Endothelial cell of umbilical vein (primary cell): Measurements from ENCODE around the gene LCN12. TPM values are rescaled to one million over a fixed set of nuclear protein-coding genes. Genes with fewer than 3 reads are reported as not detected.

Experiments used
- BruUV-seq: library from RNA; stranded (reverse); fragments of 400-500 nt; replicated peaks from 2 replicates; lab custom pipeline; 2021; lab: Mats Ljungman, UMichigan
- CTCF ChIA-PET: fragments of 300-600, 350-600 bp; sonication (Branson Sonifier 250); formaldehyde crosslinking; loops from one replicate; lab custom pipeline; 2021; ENCODE audit warnings: antibody characterized with exemption, inconsistent platforms; lab: Charles Lee
- POLR2A ChIA-PET: fragments of 300-600, 350-600 bp; sonication (Branson Sonifier 250); formaldehyde crosslinking; loops from one replicate; lab custom pipeline; 2021; ENCODE audit warnings: antibody characterized with exemption, inconsistent platforms; lab: Charles Lee
- DNase-seq: peaks from one replicate; pipeline ENCODE4 v3.0.0-alpha.2; 2011; ENCODE audit warnings: low read depth, low spot score
- FAIRE-seq: peaks from 2 replicates; lab custom pipeline; 2011; peaks lifted over from hg19 to GRCh38; lab: Jason Lieb, UNC
- H2AFZ ChIP-seq: 2 replicates; pipeline ENCODE4 v1.6.0; 2012; ENCODE audit warnings: low read depth, low read length, control low read depth, inconsistent platforms
- H3K27ac ChIP-seq: 2 replicates; pipeline ENCODE4 v1.5.1; 2011; ENCODE audit warnings: low read depth, mild to moderate bottlenecking, control low read depth, low read length, moderate library complexity; ENCODE audit not compliant: insufficient read depth
- H3K27me3 ChIP-seq, 2 experiments: 2 replicates each; pipeline versions ENCODE4 v1.6.0 to v1.6.1; 2011; ENCODE audit warnings: low read length in 2 of 2, mixed read lengths in 1 of 2; ENCODE audit not compliant: control insufficient read depth in 2 of 2, insufficient read depth in 2 of 2
- H3K36me3 ChIP-seq, 2 experiments: 2 replicates in 1 of 2; 3 replicates in 1 of 2; pipeline ENCODE4 v1.5.1; 2011; ENCODE audit warnings: low read length in 2 of 2, mild to moderate bottlenecking in 1 of 2, moderate library complexity in 1 of 2; ENCODE audit not compliant: control insufficient read depth in 2 of 2, insufficient read depth in 2 of 2; ENCODE audit errors: extremely low read depth in 1 of 2
- H3K4me1 ChIP-seq: 3 replicates; pipeline ENCODE4 v1.5.1; 2011; ENCODE audit warnings: mild to moderate bottlenecking, low read length; ENCODE audit not compliant: control insufficient read depth, insufficient read depth; ENCODE audit errors: extremely low read depth
- H3K4me2 ChIP-seq: 2 replicates; pipeline ENCODE4 v1.6.1; 2011; ENCODE audit warnings: low read length, control low read depth, mixed read lengths; ENCODE audit not compliant: insufficient read depth
- H3K4me3 ChIP-seq, 3 experiments: fragments of 200-600 bp in 1 of 3; sonication (generic), shearing (Covaris generic) in 1 of 3; replicated peaks in 1 of 3; 2 replicates each; pipeline ENCODE4 v1.5.1; 2011 to 2016; ENCODE audit warnings: control low read depth in 3 of 3, low read length in 3 of 3, mild to moderate bottlenecking in 2 of 3, inconsistent platforms in 1 of 3, low read depth in 1 of 3, moderate library complexity in 1 of 3; ENCODE audit not compliant: insufficient read depth in 1 of 3
- H3K79me2 ChIP-seq: 2 replicates; pipeline ENCODE4 v1.6.0; 2012; ENCODE audit warnings: low read length, inconsistent platforms; ENCODE audit not compliant: control insufficient read depth, insufficient read depth
- H3K9ac ChIP-seq: replicated peaks from 2 replicates; pipeline ENCODE3; 2011; ENCODE audit warnings: low read length, control low read depth; ENCODE audit not compliant: insufficient read depth; ENCODE audit errors: extremely low read depth
- H3K9me1 ChIP-seq: replicated peaks from 3 replicates; pipeline ENCODE4 v1.6.0; 2011; ENCODE audit warnings: mild to moderate bottlenecking, low read length; ENCODE audit not compliant: control insufficient read depth, insufficient read depth; ENCODE audit errors: extremely low read depth
- H3K9me3 ChIP-seq: replicated peaks from 2 replicates; pipeline ENCODE4 v1.5.1; 2012; ENCODE audit warnings: low read length, inconsistent platforms; ENCODE audit not compliant: control insufficient read depth, insufficient read depth
- H4K20me1 ChIP-seq: replicated peaks from 2 replicates; pipeline ENCODE3; 2011; ENCODE audit warnings: mild to moderate bottlenecking, low read length; ENCODE audit not compliant: control insufficient read depth, insufficient read depth; ENCODE audit errors: extremely low read depth
- EZH2 ChIP-seq: IDR thresholded peaks from 2 replicates; pipeline ENCODE4 v1.6.1; 2012; ENCODE audit warnings: borderline replicate concordance, low read depth, mild to moderate bottlenecking, moderate library complexity, low read length, inconsistent platforms; ENCODE audit not compliant: severe bottlenecking
- FOS ChIP-seq: IDR thresholded peaks from 2 replicates; pipeline ENCODE4 v1.6.1; 2011; ENCODE audit warnings: mild to moderate bottlenecking, low read length, moderate library complexity, borderline replicate concordance; ENCODE audit not compliant: insufficient read depth
- GATA2 ChIP-seq: IDR thresholded peaks from 2 replicates; pipeline ENCODE4 v1.7.0; 2011; ENCODE audit warnings: low read depth, mild to moderate bottlenecking, moderate library complexity, mixed read lengths, low read length; ENCODE audit not compliant: insufficient read length, insufficient read depth
- JUN ChIP-seq: IDR thresholded peaks from 2 replicates; pipeline ENCODE4 v1.6.1; 2011; ENCODE audit warnings: borderline replicate concordance, low read depth; ENCODE audit not compliant: insufficient read length, insufficient read depth
- MYC ChIP-seq: IDR thresholded peaks from one replicate; pipeline ENCODE4 v1.6.1; 2011; ENCODE audit warnings: mild to moderate bottlenecking, low read depth, low read length
- POLR2A ChIP-seq: IDR thresholded peaks from 2 replicates; pipeline ENCODE4 v1.6.1; 2012; ENCODE audit warnings: low read depth, mild to moderate bottlenecking, control low read depth, low read length
- POLR2AphosphoS5 ChIP-seq: IDR thresholded peaks from 2 replicates; pipeline ENCODE4 v1.6.1; 2012; ENCODE audit warnings: low read depth, mild to moderate bottlenecking, control low read depth, low read length, moderate library complexity; ENCODE audit not compliant: insufficient read depth
- dilution Hi-C: fragments of 300-500 bp; cut with MboI; formaldehyde crosslinking; loops from one replicate; pipeline ENCODE4 v1.15.0; 2019; ENCODE audit warnings: low sequenced_read_pairs; ENCODE audit not compliant: extremely low pct_ligation_motif_present
- intact Hi-C: fragments of 100-400 bp; cut with micrococcal nuclease; formaldehyde crosslinking; loops from one replicate; pipeline ENCODE4 v1.10.0; 2022
- polyA plus RNA-seq, 4 experiments: library from polyadenylated mRNA; depleted of rRNA in 3 of 4; stranded (reverse) in 3 of 4; unstranded in 1 of 4; fragments of >200 nt; gene quantifications; 2 replicates each; pipeline versions ENCODE4 v1.2.1 to v1.2.3, GENCODE V29; 2011 to 2012; ENCODE audit warnings: missing spikeins in 1 of 4
- total RNA-seq: library from RNA; stranded (reverse); gene quantifications from 2 replicates; pipeline ENCODE4 v1.2.3, GENCODE V29; 2021
- TF ChIP-seq, protein P1 (sequence below), 2 donors: IDR thresholded peaks; 1 replicate in 1 of 2; 2 replicates in 1 of 2; pipeline ENCODE4 v1.5.1; 2011; ENCODE audit warnings: low read length in 2 of 2, mild to moderate bottlenecking in 2 of 2, moderate library complexity in 2 of 2, control low read depth in 1 of 2, inconsistent platforms in 1 of 2, low read depth in 1 of 2; ENCODE audit not compliant: insufficient read depth in 1 of 2; ENCODE audit errors: extremely low read depth in 1 of 2
- TF ChIP-seq, protein P2 (sequence below): IDR thresholded peaks from 2 replicates; pipeline ENCODE4 v1.6.1; 2011; ENCODE audit not compliant: insufficient read depth, insufficient read length

Gene LCN12
- total and polyA plus RNA-seq, 2 donors (not counting 3 experiments of a cell fraction or from before 2014, with no cell fraction given) = 0.35 to 0.52 TPM

DNA sequence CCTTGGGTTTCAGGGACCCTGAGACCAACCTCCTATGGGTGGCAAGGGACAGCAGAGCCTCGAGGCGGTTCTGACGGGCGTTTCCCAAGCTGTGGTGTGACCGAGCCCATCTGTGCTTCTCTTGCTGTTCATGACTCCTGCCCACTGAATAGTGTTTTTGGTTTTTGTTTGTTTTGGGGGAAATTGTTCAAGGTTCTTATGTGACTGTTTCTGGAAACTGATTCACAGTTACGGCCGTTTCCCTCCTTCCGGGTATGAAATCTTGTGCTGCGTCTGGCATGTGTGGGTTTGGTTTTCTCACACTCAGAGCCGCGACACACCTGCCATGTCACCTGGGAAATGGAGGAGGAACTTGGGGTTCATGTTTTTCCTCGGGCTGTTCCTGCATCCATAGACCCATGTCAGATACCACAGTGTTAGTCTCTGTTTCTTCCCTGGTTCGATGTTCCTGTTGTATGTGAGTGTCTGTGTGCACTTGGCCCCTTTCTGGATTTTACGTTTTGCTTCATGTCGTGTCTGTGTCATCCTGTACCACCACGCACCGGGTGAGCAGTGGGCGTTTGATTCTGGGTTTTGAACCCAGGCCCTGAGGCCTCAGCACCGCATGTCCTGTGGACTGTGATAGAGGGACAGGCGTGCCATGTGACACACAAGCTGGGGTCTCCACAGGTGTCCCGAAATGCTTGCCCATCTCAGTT lies 36.3 kb upstream of the LCN12 start:
- no peaks in the 10 kb centered on the region for H3K27me3 ChIP-seq
- TF ChIP-seq, protein P1, sequence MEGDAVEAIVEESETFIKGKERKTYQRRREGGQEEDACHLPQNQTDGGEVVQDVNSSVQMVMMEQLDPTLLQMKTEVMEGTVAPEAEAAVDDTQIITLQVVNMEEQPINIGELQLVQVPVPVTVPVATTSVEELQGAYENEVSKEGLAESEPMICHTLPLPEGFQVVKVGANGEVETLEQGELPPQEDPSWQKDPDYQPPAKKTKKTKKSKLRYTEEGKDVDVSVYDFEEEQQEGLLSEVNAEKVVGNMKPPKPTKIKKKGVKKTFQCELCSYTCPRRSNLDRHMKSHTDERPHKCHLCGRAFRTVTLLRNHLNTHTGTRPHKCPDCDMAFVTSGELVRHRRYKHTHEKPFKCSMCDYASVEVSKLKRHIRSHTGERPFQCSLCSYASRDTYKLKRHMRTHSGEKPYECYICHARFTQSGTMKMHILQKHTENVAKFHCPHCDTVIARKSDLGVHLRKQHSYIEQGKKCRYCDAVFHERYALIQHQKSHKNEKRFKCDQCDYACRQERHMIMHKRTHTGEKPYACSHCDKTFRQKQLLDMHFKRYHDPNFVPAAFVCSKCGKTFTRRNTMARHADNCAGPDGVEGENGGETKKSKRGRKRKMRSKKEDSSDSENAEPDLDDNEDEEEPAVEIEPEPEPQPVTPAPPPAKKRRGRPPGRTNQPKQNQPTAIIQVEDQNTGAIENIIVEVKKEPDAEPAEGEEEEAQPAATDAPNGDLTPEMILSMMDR (IDR thresholded peaks at IDR 0.05; ENCODE audit: extremely low read depth in 1 of 2, insufficient read depth in 1 of 2, low read depth in 1 of 2, low read length in 2 of 2) = no peak
- TF ChIP-seq MYC (no peak), POLR2A (no peak), JUN (no peak), POLR2AphosphoS5 (no peak), GATA2 (no peak), FOS (no peak), EZH2 (no peak)
- TF ChIP-seq, protein P2, sequence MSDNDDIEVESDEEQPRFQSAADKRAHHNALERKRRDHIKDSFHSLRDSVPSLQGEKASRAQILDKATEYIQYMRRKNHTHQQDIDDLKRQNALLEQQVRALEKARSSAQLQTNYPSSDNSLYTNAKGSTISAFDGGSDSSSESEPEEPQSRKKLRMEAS = no peak
- no peak overlapping the region for H3K9ac ChIP-seq
- H3K9me1 ChIP-seq = no peaks in the 10 kb centered on the region
- ChIA-PET POLR2A (no interaction called here), CTCF (no interaction called here)
- intact Hi-C loops = no loop called here
- peaks cover under 1 to 38% of the 10 kb centered on the region in 2 experiments for H3K36me3 ChIP-seq
- dilution Hi-C loops = no loop called here
- no peak for DNase-seq
- no peak overlapping the region for H3K4me3 ChIP-seq
- H3K4me2 ChIP-seq = no peak overlapping the region
- H3K79me2 ChIP-seq = no peaks in the 10 kb centered on the region
- H3K9me3 ChIP-seq = no peaks in the 10 kb centered on the region
- no peak overlapping the region for H3K27ac ChIP-seq
- H2AFZ ChIP-seq = no peak overlapping the region
- no peak for FAIRE-seq
- no peaks in the 10 kb centered on the region for H3K4me1 ChIP-seq
- no TSS peak for BruUV-seq
- H4K20me1 ChIP-seq = no peaks in the 10 kb centered on the region
